Fibroblast of lung (primary cell): Measurements from ENCODE around the gene RMND5B.

Experiments
- EZH2 ChIP-seq: IDR thresholded peaks from 2 replicates; pipeline ENCODE4 v1.5.1; 2012; ENCODE audit warnings: low read length, control low read depth, mild to moderate bottlenecking; ENCODE audit errors: missing control alignments
- TF ChIP-seq, protein P1 (sequence below), 2 donors: IDR thresholded peaks in 1 of 2; conservative IDR thresholded peaks in 1 of 2; 1 replicate in 1 of 2; 2 replicates in 1 of 2; pipeline ENCODE4 v1.5.1; 2011 to 2012; ENCODE audit warnings: low read length in 2 of 2, control low read depth in 1 of 2, inconsistent platforms in 1 of 2, low read depth in 1 of 2, mild to moderate bottlenecking in 1 of 2

DNA sequence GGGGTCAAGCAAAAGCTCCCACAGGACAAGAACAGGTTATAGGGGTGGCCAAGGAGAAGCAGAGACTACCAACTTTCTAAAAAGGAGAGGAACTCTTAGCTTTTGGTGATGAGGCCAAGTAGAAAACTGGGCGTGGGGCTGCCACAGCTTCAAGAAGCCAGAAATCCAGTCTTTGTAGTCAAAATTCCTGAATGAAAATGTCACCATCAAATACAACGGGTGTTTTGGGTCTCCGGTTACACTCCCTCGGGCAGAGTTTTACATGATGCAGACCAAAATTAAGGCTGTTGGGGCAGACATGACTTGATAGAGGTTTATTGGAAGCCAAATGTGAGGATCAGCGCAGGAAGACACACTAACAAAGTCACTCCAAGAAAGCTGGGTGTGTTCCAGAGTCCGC is 46.9 kb upstream of the RMND5B start:
- TF ChIP-seq, protein P1, sequence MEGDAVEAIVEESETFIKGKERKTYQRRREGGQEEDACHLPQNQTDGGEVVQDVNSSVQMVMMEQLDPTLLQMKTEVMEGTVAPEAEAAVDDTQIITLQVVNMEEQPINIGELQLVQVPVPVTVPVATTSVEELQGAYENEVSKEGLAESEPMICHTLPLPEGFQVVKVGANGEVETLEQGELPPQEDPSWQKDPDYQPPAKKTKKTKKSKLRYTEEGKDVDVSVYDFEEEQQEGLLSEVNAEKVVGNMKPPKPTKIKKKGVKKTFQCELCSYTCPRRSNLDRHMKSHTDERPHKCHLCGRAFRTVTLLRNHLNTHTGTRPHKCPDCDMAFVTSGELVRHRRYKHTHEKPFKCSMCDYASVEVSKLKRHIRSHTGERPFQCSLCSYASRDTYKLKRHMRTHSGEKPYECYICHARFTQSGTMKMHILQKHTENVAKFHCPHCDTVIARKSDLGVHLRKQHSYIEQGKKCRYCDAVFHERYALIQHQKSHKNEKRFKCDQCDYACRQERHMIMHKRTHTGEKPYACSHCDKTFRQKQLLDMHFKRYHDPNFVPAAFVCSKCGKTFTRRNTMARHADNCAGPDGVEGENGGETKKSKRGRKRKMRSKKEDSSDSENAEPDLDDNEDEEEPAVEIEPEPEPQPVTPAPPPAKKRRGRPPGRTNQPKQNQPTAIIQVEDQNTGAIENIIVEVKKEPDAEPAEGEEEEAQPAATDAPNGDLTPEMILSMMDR (conservative IDR thresholded peaks at IDR 0.05 in 1 of 2, IDR thresholded peaks at IDR 0.05 in 1 of 2; ENCODE audit: low read depth in 1 of 2, low read length in 2 of 2), result no peak
- TF ChIP-seq EZH2, result no peak
